IPS-18c (cell line): Measurements from ENCODE around the gene CETP.

ENCODE experiments used
- H3K4me3 ChIP-seq: 2 replicates; pipeline ENCODE4 v1.7.0; 2013; ENCODE audit warnings: low read depth, mild to moderate bottlenecking, low read length, moderate library complexity; ENCODE audit not compliant: insufficient read depth
- H3K9me3 ChIP-seq: one replicate; pipeline ENCODE4 v1.6.1; 2013; ENCODE audit warnings: mild to moderate bottlenecking, low read length, moderate library complexity; ENCODE audit not compliant: control insufficient read depth, insufficient read depth

CETP gene, protein sequence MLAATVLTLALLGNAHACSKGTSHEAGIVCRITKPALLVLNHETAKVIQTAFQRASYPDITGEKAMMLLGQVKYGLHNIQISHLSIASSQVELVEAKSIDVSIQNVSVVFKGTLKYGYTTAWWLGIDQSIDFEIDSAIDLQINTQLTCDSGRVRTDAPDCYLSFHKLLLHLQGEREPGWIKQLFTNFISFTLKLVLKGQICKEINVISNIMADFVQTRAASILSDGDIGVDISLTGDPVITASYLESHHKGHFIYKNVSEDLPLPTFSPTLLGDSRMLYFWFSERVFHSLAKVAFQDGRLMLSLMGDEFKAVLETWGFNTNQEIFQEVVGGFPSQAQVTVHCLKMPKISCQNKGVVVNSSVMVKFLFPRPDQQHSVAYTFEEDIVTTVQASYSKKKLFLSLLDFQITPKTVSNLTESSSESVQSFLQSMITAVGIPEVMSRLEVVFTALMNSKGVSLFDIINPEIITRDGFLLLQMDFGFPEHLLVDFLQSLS

DNA sequence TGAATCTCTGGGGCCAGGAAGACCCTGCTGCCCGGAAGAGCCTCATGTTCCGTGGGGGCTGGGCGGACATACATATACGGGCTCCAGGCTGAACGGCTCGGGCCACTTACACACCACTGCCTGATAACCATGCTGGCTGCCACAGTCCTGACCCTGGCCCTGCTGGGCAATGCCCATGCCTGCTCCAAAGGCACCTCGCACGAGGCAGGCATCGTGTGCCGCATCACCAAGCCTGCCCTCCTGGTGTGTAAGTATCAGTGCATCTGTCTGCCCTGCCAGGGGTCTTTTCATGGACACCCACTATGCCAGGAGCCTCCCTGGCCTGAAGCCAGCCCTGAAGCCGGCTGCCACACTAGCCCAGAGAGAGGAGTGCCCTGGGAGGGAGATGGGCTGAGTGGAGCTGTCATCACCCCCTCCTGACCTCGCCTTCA lies at the start of gene CETP:
Gene CETP, plus strand, starts transcription at position 100 of the 431 bp plus-strand sequence. Its CDS starts 30 bp downstream, at position 130.
- no peaks in the 10 kb centered on the region for H3K9me3 ChIP-seq
- H3K4me3 ChIP-seq: no peak within 1 kb of the TSS

DNA sequence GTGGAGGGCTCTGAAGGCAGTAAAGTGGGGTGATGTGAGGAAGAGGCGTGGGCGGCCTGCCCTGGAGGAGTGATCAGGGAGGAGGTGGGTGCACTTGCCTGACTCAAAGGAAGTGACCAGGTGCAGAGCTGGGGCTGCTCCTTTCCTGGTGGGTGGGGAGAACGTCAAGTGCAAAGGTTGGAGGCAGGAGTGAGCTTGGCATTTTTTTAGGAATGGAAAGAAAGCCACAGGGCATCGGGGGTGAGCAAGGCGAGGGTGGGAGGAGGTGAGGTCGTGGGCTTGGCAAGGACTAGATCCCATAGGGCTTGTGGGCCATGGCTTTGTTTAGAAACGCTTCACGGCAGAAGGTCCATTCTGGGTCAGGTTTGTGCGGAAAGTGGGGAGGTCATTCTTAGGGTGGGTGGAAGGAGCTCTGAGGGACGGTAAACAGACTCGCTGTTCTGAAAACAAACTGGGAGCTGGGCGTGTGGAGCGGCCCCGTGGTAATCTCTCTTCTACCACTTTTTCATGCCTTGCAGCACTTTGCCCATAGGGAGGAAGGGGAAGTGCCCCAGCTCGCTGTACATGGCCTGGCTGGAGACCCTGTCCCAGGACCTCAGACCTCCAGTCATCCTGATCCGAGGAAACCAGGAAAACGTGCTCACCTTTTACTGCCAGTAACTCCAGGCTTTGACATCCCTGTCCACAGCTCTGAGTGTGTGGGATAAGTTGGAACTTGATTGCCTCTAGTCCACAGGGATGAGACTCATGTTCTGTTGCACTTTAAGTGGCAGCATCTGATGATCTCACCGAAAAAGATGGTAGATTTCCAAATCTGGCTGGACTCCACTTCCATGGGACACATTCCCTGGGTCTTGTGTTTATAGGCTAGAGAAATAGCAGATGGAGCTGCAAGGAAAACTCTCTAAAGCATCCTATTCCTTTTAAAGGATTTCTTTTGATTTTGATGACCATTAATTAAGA lies 48.7 kb upstream of the CETP start:
- Histone ChIP-seq H3K4me3 (no peak overlapping the region), H3K9me3 (peaks cover 2% of the 10 kb centered on the region)

DNA sequence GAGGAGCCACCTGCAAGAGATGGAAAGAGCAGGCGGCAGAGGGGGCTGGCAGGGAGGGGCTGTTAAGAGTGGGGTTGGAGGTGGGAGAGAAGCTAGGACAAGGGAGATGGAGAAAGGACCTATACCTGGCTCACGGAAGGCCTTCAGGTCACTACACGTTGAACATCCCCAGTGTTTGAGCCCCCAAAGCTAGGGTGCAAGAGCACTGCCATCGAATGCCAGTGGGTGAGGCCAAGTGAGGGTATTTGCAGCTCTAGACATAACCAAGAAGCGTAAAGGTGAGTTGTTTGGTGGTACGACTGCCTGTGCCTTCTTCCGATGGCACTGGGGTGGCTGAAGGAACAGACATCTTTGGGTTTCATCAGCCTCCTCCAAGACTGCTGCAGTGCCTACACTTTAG lies 46.9 kb upstream of the CETP start:
- Histone ChIP-seq H3K4me3 (no peak overlapping the region), H3K9me3 (no peaks in the 10 kb centered on the region)

DNA sequence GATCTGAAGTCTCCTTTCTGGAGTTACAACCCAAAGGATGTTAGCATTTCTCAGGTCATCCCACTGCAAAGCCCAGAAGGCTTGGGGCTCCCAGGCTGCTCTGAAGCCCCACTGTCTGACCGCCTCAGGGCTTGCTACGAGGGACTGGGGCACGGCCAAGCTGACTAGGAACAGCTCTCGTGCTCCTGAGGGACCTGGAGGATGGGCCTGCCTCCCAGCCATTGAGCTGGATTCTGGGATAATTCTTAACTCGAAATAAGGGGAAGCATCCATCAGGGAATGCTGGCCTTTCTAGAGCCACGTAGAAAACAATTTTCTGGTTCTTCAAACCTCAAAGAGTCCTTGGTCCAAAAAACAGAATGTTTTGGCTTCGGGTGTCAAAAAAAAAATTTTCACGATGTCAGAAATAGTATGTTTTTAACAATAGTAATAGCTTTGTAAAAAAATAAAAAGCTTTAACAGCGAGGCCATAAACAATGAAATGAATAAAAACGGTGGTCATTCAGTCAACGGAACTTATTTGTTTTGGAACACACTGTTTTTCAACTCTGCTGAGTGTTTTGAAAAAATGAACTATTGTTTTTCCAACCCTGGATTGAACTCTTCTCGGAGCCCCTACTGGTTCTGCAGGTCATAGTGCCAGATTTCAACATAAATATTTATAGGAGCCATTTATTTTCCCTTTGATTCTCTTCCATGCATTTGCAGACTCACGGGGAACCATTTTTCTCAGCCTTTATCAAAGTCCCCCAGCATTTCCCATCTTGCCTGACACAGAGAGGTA lies 46.2 kb upstream of the CETP start:
- no peaks in the 10 kb centered on the region for H3K9me3 ChIP-seq
- no peak overlapping the region for H3K4me3 ChIP-seq

DNA sequence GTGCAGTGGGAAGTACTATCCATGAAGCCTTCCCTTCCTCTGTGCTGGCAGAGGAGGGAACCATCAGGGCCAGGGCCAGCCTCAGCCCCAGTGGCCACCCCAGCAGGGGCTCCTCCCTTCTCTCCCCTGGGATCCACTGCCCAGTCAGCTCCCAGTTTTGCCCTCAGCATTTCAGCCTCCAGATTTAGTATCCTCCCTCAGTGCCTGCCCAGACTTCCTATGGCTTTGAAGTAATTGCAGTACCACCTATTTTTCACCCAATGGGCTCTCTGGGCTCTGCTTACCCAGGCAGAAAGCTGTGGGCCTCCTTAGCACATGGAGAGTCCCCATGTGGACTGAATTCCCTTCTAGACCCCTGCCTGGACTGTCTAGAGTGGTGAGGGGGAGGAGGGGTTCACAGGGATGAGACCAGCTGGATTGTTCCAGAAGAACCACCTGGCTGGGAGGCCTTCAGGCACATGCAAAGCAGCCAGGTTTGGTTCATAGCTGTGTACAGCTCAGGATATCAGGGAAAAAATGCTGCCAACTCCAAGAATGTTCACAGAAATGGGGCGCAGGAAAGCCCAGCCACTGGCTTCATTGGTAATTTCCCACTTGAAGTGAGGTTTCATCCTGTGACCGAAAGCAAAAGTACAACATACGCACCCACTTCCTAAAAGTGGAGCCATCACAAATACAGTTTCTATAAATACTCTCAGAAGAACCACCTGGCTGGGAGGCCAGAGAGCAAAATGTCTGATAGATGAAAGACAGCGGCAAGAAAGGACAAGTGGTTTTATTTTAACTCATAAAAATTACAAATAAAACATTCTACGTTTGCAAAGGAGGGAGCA lies 45.0 kb upstream of the CETP start:
- H3K9me3 ChIP-seq: no peaks in the 10 kb centered on the region
- no peak overlapping the region for H3K4me3 ChIP-seq

DNA sequence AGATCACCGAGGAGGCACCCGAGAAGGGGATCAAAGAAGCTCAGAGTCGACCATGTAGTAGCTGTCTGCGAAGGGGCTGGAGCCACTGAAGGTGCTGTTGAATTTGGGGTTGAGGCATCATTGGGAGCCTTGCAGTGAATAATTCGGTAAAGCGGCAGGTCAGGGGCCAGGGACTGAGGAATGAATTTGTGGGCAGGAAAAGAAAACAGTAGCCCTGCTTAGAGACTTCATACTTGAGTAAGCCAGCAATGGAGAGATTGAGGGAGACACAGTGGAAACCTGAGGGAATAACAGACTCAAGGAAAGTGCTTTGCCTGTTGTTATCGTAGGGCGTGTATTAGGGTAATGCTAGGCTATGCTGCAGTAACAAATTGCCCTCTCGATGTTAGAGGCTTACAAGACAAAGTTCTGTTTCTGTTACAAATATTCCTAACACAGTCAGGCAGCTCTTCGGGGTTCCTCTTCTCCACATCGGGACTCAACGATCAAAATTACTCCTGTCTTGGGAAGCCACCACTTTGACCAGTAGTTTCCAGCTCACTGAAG lies 43.2 kb upstream of the CETP start:
- H3K9me3 ChIP-seq: no peaks in the 10 kb centered on the region
- H3K4me3 ChIP-seq: no peak overlapping the region

DNA sequence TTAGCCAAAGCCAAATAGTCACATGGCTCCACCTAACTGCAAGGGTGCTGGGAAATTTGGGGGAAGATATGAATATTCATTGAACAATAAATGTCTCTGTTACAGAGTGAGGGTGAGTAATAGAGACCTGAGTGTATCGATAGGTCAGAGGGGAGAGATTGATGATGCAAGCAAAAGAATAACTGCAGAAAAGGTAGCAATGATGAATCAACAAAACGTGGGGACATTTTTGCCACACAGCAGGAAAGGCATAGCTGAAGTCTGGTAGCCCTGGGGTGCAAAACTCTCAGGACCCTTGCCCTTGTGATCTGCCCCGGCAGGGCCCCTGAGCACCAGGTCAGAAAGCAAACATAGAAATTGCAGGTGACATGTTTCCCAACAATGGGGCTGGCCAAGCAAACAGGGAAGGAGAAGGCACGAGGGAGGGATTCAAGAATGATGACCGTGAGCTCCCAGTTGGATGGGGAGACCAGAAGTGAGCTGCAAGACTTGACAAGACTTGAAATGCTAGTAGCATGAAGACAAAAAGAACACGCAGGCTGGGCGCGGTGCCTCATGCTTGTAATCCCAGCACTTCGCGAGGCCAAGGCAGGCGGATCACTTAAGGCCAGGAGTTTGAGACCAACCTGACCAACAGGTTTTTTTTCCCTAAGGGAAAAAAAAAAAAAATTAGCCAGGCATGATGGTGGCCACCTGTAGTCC lies 42.5 kb upstream of the CETP start:
- Histone ChIP-seq H3K4me3 (no peak overlapping the region), H3K9me3 (no peaks in the 10 kb centered on the region)

DNA sequence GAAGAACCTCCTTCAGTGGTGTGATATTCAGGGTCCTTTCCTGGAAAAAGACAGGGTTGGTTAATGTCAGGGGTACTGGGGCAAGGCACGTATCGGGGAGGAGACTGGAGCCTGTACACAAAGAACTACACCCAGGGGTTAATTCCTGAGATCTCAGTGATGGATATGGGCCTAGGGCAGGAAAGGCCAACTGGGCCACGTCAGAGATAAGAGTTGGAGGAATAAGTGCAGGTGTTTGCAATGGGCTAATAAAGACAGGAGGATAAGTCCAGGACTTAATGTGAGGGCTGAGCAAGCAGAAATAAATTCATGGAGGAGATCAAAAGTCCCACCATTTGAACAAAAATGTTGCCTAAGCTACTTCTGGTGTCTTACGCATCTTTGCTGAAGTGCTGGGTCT lies 40.2 kb upstream of the CETP start:
- H3K4me3 ChIP-seq: no peak overlapping the region
- no peaks in the 10 kb centered on the region for H3K9me3 ChIP-seq

DNA sequence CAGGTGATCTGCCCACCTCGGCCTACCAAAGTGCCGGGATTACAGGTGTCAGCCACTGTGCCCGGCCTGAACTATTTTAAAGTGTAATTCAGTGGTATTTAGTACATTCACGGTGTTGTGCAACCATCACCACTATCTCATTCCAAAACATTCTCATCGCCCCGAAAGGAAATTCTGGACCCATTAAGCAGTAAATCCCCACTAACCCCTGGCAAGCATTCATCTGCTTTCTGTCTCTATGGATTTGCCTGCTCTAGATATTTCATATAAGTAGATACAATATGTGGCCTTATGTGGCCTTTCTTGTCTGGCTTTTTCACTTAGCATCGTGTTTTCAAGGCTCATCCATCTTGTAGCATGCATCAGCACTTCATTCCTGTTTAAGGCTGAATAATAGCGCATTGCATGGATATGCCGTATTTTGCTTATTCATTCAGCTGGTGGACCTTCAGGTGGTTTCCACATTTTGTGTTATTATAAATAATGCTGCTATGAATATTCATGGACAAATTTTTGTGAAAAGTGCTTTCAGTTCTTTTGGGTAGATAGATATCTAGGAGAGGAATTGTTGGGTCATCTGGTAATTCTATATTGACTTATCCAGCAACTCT lies 38.2 kb upstream of the CETP start:
- Histone ChIP-seq H3K9me3 (no peaks in the 10 kb centered on the region), H3K4me3 (no peak overlapping the region)

DNA sequence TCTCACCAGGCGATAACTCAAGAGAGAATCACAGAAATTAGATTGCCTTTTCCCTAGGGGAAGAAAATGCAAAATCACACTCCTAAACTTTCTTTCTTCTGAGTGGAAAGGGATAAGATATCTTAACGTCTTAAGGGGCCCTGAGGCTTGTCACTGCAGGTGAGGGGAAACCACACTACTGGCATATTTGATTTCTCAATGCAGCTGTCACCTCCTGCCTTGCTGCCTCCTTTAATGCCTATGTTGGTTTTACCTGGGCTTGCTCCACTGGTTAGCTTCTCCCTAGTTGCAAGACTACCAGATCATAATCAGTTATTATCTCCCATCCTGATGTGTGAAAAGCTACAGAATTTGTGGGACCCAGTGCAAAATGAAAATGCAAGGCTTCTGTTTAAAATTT lies 34.3 kb upstream of the CETP start:
- Histone ChIP-seq H3K9me3 (no peaks in the 10 kb centered on the region), H3K4me3 (no peak overlapping the region)

DNA sequence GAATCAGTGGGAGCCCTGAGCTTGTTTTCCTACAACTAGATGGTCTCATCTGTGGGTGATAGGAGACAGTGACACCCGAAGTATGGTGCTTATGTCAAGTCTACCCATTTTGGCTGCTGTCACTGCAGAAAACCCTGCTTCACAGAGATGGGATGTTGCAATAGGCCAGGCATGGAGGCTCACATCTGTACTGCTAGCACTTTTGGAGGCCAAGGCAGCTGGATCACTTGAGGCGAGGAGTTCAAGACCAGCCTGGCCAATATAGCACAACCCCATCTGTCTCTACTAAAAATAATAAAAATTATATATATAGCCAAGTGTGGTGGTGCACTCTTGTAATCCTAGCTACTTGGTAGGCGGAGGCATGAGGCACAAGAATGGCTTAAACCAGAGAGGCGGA lies 32.1 kb upstream of the CETP start:
- no peak overlapping the region for H3K4me3 ChIP-seq
- H3K9me3 ChIP-seq: no peaks in the 10 kb centered on the region

DNA sequence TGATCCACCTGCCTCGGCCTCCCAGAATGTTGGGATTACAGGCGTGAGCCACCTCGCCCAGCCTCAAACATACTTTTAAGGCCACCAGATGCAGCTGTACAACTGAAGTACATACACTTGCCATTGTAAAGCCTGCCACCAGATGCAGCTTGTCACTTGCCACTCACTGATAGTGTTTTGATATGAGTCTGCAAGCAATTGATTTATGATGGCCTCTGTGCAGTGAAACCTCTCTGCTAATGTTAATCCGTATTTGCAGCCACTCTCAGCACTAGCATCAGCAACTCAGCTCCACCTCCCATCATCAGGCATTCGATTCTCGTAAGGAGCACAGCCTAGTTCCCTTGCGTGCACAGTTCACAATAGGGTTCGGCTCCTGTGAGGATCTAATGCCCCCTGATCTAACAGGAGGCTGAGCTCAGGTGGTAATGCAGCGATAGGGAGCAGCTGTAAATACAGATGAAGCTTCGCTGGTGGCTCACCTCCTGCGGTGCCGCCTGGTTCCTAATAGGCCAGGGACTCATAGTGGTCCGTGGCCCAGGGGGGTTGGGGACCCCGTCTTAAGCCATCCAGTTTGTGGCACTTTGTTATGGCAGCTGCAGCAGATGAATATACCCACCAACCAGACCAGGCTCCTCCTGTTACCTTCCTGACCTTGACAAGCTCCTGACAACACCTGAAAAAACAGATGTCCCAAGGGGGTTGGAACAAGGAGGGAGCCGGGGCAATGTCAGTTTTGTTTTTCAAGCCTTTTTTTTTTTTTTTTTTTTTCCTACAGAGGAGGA lies 31.1 kb upstream of the CETP start:
- H3K4me3 ChIP-seq: no peak overlapping the region; the same call in none of the 2 replicates

DNA sequence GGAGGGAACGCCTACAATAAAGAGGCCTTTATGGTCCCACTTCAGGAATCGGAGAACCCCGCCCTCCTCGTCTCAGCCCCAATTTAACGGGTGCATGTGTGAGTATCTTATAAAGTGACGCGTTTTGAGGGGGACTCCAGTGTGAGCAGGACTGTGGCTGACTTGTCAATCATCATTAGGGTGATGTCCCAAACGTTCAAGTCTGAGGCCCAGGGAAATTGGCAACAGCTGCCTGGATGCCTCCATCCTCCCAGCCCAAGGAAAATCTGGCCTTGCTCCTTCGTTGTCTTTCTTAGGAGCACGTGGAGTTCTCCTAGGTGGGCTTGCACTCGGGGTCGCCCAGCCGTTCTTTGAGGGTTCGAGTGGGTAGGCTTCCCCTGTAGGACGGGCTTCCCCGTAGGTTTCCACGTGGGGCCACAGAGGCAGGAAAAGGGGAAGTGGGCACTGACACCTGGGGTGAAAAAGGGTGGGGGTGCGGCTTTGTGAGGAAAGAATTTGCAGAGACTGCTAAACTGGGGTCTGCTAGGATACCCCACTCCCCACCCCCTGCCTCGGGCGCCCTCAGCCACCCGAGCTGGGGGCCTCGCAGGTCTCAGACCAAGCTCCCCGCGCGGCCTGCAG lies 30.4 kb upstream of the CETP start:
- Histone ChIP-seq H3K9me3 (no peaks in the 10 kb centered on the region), H3K4me3 (peak overlapping the region; percentile 57)

More for the DNA sequence above, 31.1 kb upstream of the CETP start:
- H3K9me3 ChIP-seq: no peaks in the 10 kb centered on the region
